ENCODE data around the gene OR2C1. TPM values are rescaled to one million over a fixed set of nuclear protein-coding genes. Genes with fewer than 3 reads are reported as not detected.

OR2C1 gene
- not detected for total RNA-seq

GRCh38 chr16:3355589-3355988 lies at the start of gene OR2C1:
Gene OR2C1 (plus strand): TSS chr16:3355889. CDS start chr16:3355941, 52 bp downstream.
- H3K4me3 ChIP-seq (ENCODE audit: low read length in 3 of 3), result peak within 1 kb of the TSS in 1 of 3 donors; percentile 4
- peaks cover 0 to 6% (median 0%) of the 10 kb centered on the region in 3 donors for H3K36me3 ChIP-seq (ENCODE audit: control insufficient read depth in 3 of 3, insufficient read depth in 3 of 3, low read length in 3 of 3)
- no peaks in the 10 kb centered on the region for H3K27me3 ChIP-seq (ENCODE audit: control insufficient read depth in 3 of 3, insufficient read depth in 3 of 3, low read length in 3 of 3)
- H3K4me1 ChIP-seq (ENCODE audit: control insufficient read depth in 3 of 3, insufficient read depth in 3 of 3, low read length in 3 of 3), result no peaks in the 10 kb centered on the region
- no peak within 1 kb of the TSS for H3K27ac ChIP-seq (ENCODE audit: low read depth, low read length)
- peaks cover 0 to 8% (median 5%) of the 10 kb centered on the region in 3 donors for H3K9me3 ChIP-seq (ENCODE audit: control insufficient read depth in 3 of 3, low read length in 3 of 3)
- no peak within 1 kb of the TSS for H3K9ac ChIP-seq (ENCODE audit: low read depth in 1 of 3, low read length in 3 of 3)

GRCh38 chr16:3306078-3306477 lies 49.6 kb upstream of the OR2C1 start:
- peaks cover 6 to 15% (median 8%) of the 10 kb centered on the region in 3 donors for H3K9me3 ChIP-seq (ENCODE audit: control insufficient read depth in 3 of 3, low read length in 3 of 3)
- H3K27ac ChIP-seq (ENCODE audit: low read depth, low read length), result peak overlapping the region; percentile 88
- H3K27me3 ChIP-seq (ENCODE audit: control insufficient read depth in 3 of 3, insufficient read depth in 3 of 3, low read length in 3 of 3), result no peaks in the 10 kb centered on the region
- peak overlapping the region; percentile 91 to 95 (median 94) for H3K4me3 ChIP-seq (ENCODE audit: low read length in 3 of 3)
- H3K36me3 ChIP-seq (ENCODE audit: control insufficient read depth in 3 of 3, insufficient read depth in 3 of 3, low read length in 3 of 3), result peaks cover 30 to 32% (median 31%) of the 10 kb centered on the region in 3 donors
- peaks cover 5 to 18% (median 14%) of the 10 kb centered on the region in 3 donors for H3K4me1 ChIP-seq (ENCODE audit: control insufficient read depth in 3 of 3, insufficient read depth in 3 of 3, low read length in 3 of 3)
- H3K9ac ChIP-seq (ENCODE audit: low read depth in 1 of 3, low read length in 3 of 3), result peak overlapping the region; percentile 91 to 95 (median 91)

GRCh38 chr16:3311496-3311895 lies 44.2 kb upstream of the OR2C1 start:
- peaks cover 36 to 52% (median 40%) of the 10 kb centered on the region in 3 donors for H3K9me3 ChIP-seq (ENCODE audit: control insufficient read depth in 3 of 3, low read length in 3 of 3)
- H3K27ac ChIP-seq (ENCODE audit: low read depth, low read length), result no peak overlapping the region
- H3K27me3 ChIP-seq (ENCODE audit: control insufficient read depth in 3 of 3, insufficient read depth in 3 of 3, low read length in 3 of 3), result no peaks in the 10 kb centered on the region
- peaks cover 2 to 6% (median 2%) of the 10 kb centered on the region in 3 donors for H3K4me1 ChIP-seq (ENCODE audit: control insufficient read depth in 3 of 3, insufficient read depth in 3 of 3, low read length in 3 of 3)
- no peak overlapping the region for H3K9ac ChIP-seq (ENCODE audit: low read depth in 1 of 3, low read length in 3 of 3)
- H3K4me3 ChIP-seq (ENCODE audit: low read length in 3 of 3), result no peak overlapping the region
- H3K36me3 ChIP-seq (ENCODE audit: control insufficient read depth in 3 of 3, insufficient read depth in 3 of 3, low read length in 3 of 3), result peaks cover 55 to 62% (median 61%) of the 10 kb centered on the region in 3 donors

- H3K27ac ChIP-seq (ENCODE audit: low read depth, low read length), result no peak overlapping the region
- H3K36me3 ChIP-seq (ENCODE audit: control insufficient read depth in 3 of 3, insufficient read depth in 3 of 3, low read length in 3 of 3), result peaks cover 45 to 59% (median 55%) of the 10 kb centered on the region in 3 donors
- no peak overlapping the region for H3K9ac ChIP-seq (ENCODE audit: low read depth in 1 of 3, low read length in 3 of 3)
- no peaks in the 10 kb centered on the region for H3K27me3 ChIP-seq (ENCODE audit: control insufficient read depth in 3 of 3, insufficient read depth in 3 of 3, low read length in 3 of 3)
- peaks cover 58 to 83% (median 60%) of the 10 kb centered on the region in 3 donors for H3K9me3 ChIP-seq (ENCODE audit: control insufficient read depth in 3 of 3, low read length in 3 of 3)
- H3K4me1 ChIP-seq (ENCODE audit: control insufficient read depth in 3 of 3, insufficient read depth in 3 of 3, low read length in 3 of 3), result no peaks in the 10 kb centered on the region
- H3K4me3 ChIP-seq (ENCODE audit: low read length in 3 of 3), result peak overlapping the region in 2 of 3 donors; percentile 8 to 52
These were observed 38.2 kb upstream of the OR2C1 start for GRCh38 chr16:3317315-3317999.

GRCh38 chr16:3321816-3322215 lies 33.9 kb upstream of the OR2C1 start:
- Histone ChIP-seq H3K27me3 (ENCODE audit: control insufficient read depth in 3 of 3, insufficient read depth in 3 of 3, low read length in 3 of 3) (no peaks in the 10 kb centered on the region), H3K9ac (ENCODE audit: low read depth in 1 of 3, low read length in 3 of 3) (no peak overlapping the region), H3K9me3 (ENCODE audit: control insufficient read depth in 3 of 3, low read length in 3 of 3) (peaks cover 36 to 61% (median 39%) of the 10 kb centered on the region in 3 donors), H3K4me1 (ENCODE audit: control insufficient read depth in 3 of 3, insufficient read depth in 3 of 3, low read length in 3 of 3) (no peaks in the 10 kb centered on the region), H3K27ac (ENCODE audit: low read depth, low read length) (no peak overlapping the region), H3K36me3 (ENCODE audit: control insufficient read depth in 3 of 3, insufficient read depth in 3 of 3, low read length in 3 of 3) (peaks cover 15 to 25% (median 18%) of the 10 kb centered on the region in 3 donors), H3K4me3 (ENCODE audit: low read length in 3 of 3) (no peak overlapping the region)

- Histone ChIP-seq H3K9me3 (ENCODE audit: control insufficient read depth in 3 of 3, low read length in 3 of 3) (peaks cover 10 to 24% (median 10%) of the 10 kb centered on the region in 3 donors), H3K4me1 (ENCODE audit: control insufficient read depth in 3 of 3, insufficient read depth in 3 of 3, low read length in 3 of 3) (no peaks in the 10 kb centered on the region), H3K9ac (ENCODE audit: low read depth in 1 of 3, low read length in 3 of 3) (no peak overlapping the region), H3K27me3 (ENCODE audit: control insufficient read depth in 3 of 3, insufficient read depth in 3 of 3, low read length in 3 of 3) (no peaks in the 10 kb centered on the region), H3K36me3 (ENCODE audit: control insufficient read depth in 3 of 3, insufficient read depth in 3 of 3, low read length in 3 of 3) (peaks cover 0 to 4% (median 0%) of the 10 kb centered on the region in 3 donors), H3K27ac (ENCODE audit: low read depth, low read length) (no peak overlapping the region), H3K4me3 (ENCODE audit: low read length in 3 of 3) (no peak overlapping the region)
These were observed 28.2 kb upstream of the OR2C1 start for GRCh38 chr16:3327514-3327913.

GRCh38 chr16:3328104-3328503 lies 27.6 kb upstream of the OR2C1 start:
- peaks cover 8 to 25% (median 9%) of the 10 kb centered on the region in 3 donors for H3K9me3 ChIP-seq (ENCODE audit: control insufficient read depth in 3 of 3, low read length in 3 of 3)
- no peaks in the 10 kb centered on the region for H3K27me3 ChIP-seq (ENCODE audit: control insufficient read depth in 3 of 3, insufficient read depth in 3 of 3, low read length in 3 of 3)
- no peak overlapping the region for H3K4me3 ChIP-seq (ENCODE audit: low read length in 3 of 3)

GRCh38 chr16:3328643-3329042 lies 27.0 kb upstream of the OR2C1 start:
- H3K36me3 ChIP-seq (ENCODE audit: control insufficient read depth in 3 of 3, insufficient read depth in 3 of 3, low read length in 3 of 3), result peaks cover 0 to 4% (median 0%) of the 10 kb centered on the region in 3 donors
- no peaks in the 10 kb centered on the region for H3K4me1 ChIP-seq (ENCODE audit: control insufficient read depth in 3 of 3, insufficient read depth in 3 of 3, low read length in 3 of 3)
- no peak overlapping the region for H3K9ac ChIP-seq (ENCODE audit: low read depth in 1 of 3, low read length in 3 of 3)
- H3K4me3 ChIP-seq (ENCODE audit: low read length in 3 of 3), result no peak overlapping the region
- peaks cover 5 to 24% (median 6%) of the 10 kb centered on the region in 3 donors for H3K9me3 ChIP-seq (ENCODE audit: control insufficient read depth in 3 of 3, low read length in 3 of 3)
- no peaks in the 10 kb centered on the region for H3K27me3 ChIP-seq (ENCODE audit: control insufficient read depth in 3 of 3, insufficient read depth in 3 of 3, low read length in 3 of 3)
- no peak overlapping the region for H3K27ac ChIP-seq (ENCODE audit: low read depth, low read length)

More at GRCh38 chr16:3328104-3328503, 27.6 kb upstream of the OR2C1 start:
- no peak overlapping the region for H3K9ac ChIP-seq (ENCODE audit: low read depth in 1 of 3, low read length in 3 of 3)
- peaks cover 0 to 4% (median 0%) of the 10 kb centered on the region in 3 donors for H3K36me3 ChIP-seq (ENCODE audit: control insufficient read depth in 3 of 3, insufficient read depth in 3 of 3, low read length in 3 of 3)
- no peak overlapping the region for H3K27ac ChIP-seq (ENCODE audit: low read depth, low read length)
- H3K4me1 ChIP-seq (ENCODE audit: control insufficient read depth in 3 of 3, insufficient read depth in 3 of 3, low read length in 3 of 3), result no peaks in the 10 kb centered on the region

- Histone ChIP-seq H3K9me3 (ENCODE audit: control insufficient read depth in 3 of 3, low read length in 3 of 3) (no peaks in the 10 kb centered on the region), H3K4me1 (ENCODE audit: control insufficient read depth in 3 of 3, insufficient read depth in 3 of 3, low read length in 3 of 3) (no peaks in the 10 kb centered on the region)
These were observed 9.6 kb upstream of the OR2C1 start for GRCh38 chr16:3346041-3346440.

GRCh38 chr16:3347586-3347985 lies 8.1 kb upstream of the OR2C1 start:
- H3K27me3 ChIP-seq (ENCODE audit: control insufficient read depth in 3 of 3, insufficient read depth in 3 of 3, low read length in 3 of 3), result no peaks in the 10 kb centered on the region
- no peak overlapping the region for H3K4me3 ChIP-seq (ENCODE audit: low read length in 3 of 3)
- H3K36me3 ChIP-seq (ENCODE audit: control insufficient read depth in 3 of 3, insufficient read depth in 3 of 3, low read length in 3 of 3), result no peaks in the 10 kb centered on the region
- H3K9me3 ChIP-seq (ENCODE audit: control insufficient read depth in 3 of 3, low read length in 3 of 3), result no peaks in the 10 kb centered on the region
- H3K4me1 ChIP-seq (ENCODE audit: control insufficient read depth in 3 of 3, insufficient read depth in 3 of 3, low read length in 3 of 3), result no peaks in the 10 kb centered on the region
- H3K9ac ChIP-seq (ENCODE audit: low read depth in 1 of 3, low read length in 3 of 3), result no peak overlapping the region
- H3K27ac ChIP-seq (ENCODE audit: low read depth, low read length), result no peak overlapping the region

More at GRCh38 chr16:3346041-3346440, 9.6 kb upstream of the OR2C1 start:
- Histone ChIP-seq H3K4me3 (ENCODE audit: low read length in 3 of 3) (no peak overlapping the region), H3K27me3 (ENCODE audit: control insufficient read depth in 3 of 3, insufficient read depth in 3 of 3, low read length in 3 of 3) (no peaks in the 10 kb centered on the region), H3K9ac (ENCODE audit: low read depth in 1 of 3, low read length in 3 of 3) (no peak overlapping the region), H3K36me3 (ENCODE audit: control insufficient read depth in 3 of 3, insufficient read depth in 3 of 3, low read length in 3 of 3) (no peaks in the 10 kb centered on the region), H3K27ac (ENCODE audit: low read depth, low read length) (no peak overlapping the region)
